Left ventricle myocardium inferior (tissue), 1 donor: ENCODE data around the gene TPO. TPM values are rescaled to one million over a fixed set of nuclear protein-coding genes. Genes with fewer than 3 reads are reported as not detected.

Experiments used
- DNase-seq: peaks from one replicate; pipeline ENCODE4 v3.0.0-alpha.2; 2020
- H3K27ac ChIP-seq: fragments of 200-600 bp; replicated peaks from 2 replicates; pipeline ENCODE4 v1.8.0; 2021
- H3K27me3 ChIP-seq: fragments of 200-600 bp; 2 replicates; pipeline ENCODE4 v1.8.0; 2021; ENCODE audit warnings: low read depth
- H3K36me3 ChIP-seq: fragments of 200-600 bp; 2 replicates; pipeline ENCODE4 v1.8.0; 2021
- H3K4me1 ChIP-seq: fragments of 200-600 bp; 2 replicates; pipeline ENCODE4 v1.8.0; 2021
- H3K4me3 ChIP-seq: fragments of 200-600 bp; 2 replicates; pipeline ENCODE4 v1.8.0; 2021; ENCODE audit warnings: mild to moderate bottlenecking, moderate library complexity
- H3K9me3 ChIP-seq: fragments of 200-600 bp; replicated peaks from 2 replicates; pipeline ENCODE4 v1.8.0; 2021
- CTCF ChIP-seq: fragments of 200-600 bp; IDR thresholded peaks from 2 replicates; pipeline ENCODE4 v1.8.0; 2021; ENCODE audit warnings: antibody characterized with exemption, mild to moderate bottlenecking, borderline replicate concordance
- intact Hi-C: fragments of 100-400 bp; cut with micrococcal nuclease; formaldehyde crosslinking; loops from one replicate; pipeline ENCODE4 v1.11.0; 2022
- total RNA-seq: library from RNA; stranded (reverse); fragmentation: NEBNext Ultra II Directional; extraction: Animal tissue kit (Norgen Biotek cat#: 25700); gene quantifications from one replicate; pipeline ENCODE4 v1.2.1, GENCODE V29; 2021
- donor health status: DM: no; HTN: yes; CAD: no; lungs with severe emphysema.

TPO gene
- total RNA-seq, 1 donor from 2014 or later, result 7.1 TPM

DNA sequence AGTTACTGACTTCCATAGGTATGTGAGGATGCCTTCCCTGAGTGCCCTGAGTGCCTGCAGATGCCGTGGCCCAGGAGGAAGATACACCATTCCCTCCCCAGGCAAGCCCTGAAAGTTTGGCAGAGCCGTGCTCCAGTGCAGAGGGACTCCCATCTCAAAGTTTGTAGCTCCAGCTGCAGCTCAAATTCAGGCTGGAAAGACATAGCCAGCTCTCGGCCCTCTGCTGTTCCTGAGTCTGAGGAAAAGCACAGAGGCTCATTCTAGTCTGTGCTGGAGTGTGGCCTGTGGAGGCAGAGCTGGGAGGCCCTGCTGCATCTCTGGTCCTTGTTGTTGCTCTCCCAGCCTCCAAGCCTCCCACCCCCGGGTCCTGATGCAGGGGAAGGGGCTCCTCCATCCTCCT, 15.9 kb upstream of the TPO start:
- intact Hi-C loops, result no loop called here
- DNase-seq, result no peak
- Histone ChIP-seq H3K4me3 (no peak overlapping the region), H3K27me3 (peaks cover 11% of the 10 kb centered on the region), H3K27ac (no peak overlapping the region), H3K9me3 (no peaks in the 10 kb centered on the region), H3K4me1 (no peaks in the 10 kb centered on the region), H3K36me3 (no peaks in the 10 kb centered on the region)
- no peak for TF ChIP-seq CTCF

DNA sequence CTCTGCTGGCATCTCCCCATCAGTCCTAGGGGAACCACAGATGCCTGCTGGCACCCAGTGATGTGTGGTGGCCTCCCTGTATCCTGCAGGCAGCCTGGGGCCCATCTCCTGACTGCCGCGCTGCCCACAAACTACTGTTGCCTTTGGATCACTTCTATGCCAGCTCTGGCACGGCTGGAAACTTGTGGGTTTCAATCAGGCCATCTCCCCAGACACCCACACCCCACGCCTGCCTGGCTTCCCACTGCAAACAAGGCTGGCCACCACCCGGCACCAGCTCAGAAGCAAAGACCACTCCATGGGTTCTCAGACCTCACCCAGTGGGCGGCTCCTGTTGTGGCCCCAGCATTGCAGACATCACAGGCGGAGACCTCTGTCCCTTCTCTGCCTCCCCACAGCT, 15.1 kb upstream of the TPO start:
- H3K4me3 ChIP-seq, result no peak overlapping the region
- H3K9me3 ChIP-seq, result no peaks in the 10 kb centered on the region
- no peak for DNase-seq
- H3K4me1 ChIP-seq, result no peaks in the 10 kb centered on the region
- intact Hi-C loops, result no loop called here
- no peak for TF ChIP-seq CTCF
- H3K27ac ChIP-seq, result no peak overlapping the region
- H3K36me3 ChIP-seq, result no peaks in the 10 kb centered on the region
- H3K27me3 ChIP-seq, result peaks cover 11% of the 10 kb centered on the region

- Histone ChIP-seq H3K4me1 (no peaks in the 10 kb centered on the region), H3K27me3 (peaks cover 11% of the 10 kb centered on the region), H3K4me3 (no peak overlapping the region), H3K27ac (no peak overlapping the region), H3K36me3 (no peaks in the 10 kb centered on the region), H3K9me3 (no peaks in the 10 kb centered on the region)
- intact Hi-C loops, result no loop called here
- TF ChIP-seq CTCF, result no peak
- no peak for DNase-seq
Observed at GRCh38 chr2:1400943-1401735, 12.1 kb upstream of the TPO start.

DNA sequence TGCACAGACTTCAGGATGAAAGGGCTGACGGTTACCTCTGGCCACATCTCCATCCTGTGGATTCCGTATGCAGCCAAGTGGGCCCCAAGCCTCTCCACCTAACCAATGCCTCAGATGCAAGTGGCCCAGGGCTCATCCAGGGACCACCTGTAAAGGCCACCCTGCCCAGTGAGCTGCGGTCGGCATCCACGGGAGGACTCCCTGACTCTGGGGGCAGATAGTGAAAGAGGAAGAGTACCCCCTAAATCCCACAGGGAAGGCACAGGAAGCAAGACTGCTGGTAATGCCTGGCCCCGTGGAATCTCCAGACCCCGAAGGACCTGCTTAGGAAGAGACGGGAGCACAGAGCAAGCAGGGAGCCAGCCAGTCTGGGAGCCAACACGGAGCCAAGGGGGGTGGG, 11.2 kb upstream of the TPO start:
- Histone ChIP-seq H3K27ac (no peak overlapping the region), H3K36me3 (no peaks in the 10 kb centered on the region), H3K9me3 (no peaks in the 10 kb centered on the region), H3K4me1 (no peaks in the 10 kb centered on the region), H3K27me3 (peaks cover 11% of the 10 kb centered on the region), H3K4me3 (no peak overlapping the region)
- no peak for TF ChIP-seq CTCF
- DNase-seq, result no peak
- intact Hi-C loops, result no loop called here

DNA sequence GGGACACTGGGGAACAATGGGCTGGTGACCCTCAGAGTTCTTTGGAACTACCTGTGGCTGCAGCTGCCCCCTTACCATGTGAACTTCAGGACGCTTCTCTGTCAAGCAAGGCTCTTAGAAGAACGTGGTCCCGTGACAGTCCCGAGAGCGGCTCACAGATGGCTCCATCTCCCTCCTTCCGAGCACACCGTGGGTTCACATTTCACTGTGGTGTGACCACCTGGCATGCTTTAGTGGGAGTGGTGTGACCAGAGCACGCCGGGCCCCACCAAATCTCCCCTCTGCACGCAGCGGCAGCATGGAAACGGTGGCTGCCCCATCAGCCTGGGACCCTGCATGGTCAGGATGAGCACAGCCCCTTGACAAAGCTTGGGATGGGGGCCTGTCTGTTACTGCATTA, 9.7 kb upstream of the TPO start:
- H3K4me1 ChIP-seq, result no peaks in the 10 kb centered on the region
- peaks cover 8% of the 10 kb centered on the region for H3K27me3 ChIP-seq
- intact Hi-C loops, result no loop called here
- H3K9me3 ChIP-seq, result no peaks in the 10 kb centered on the region
- no peak overlapping the region for H3K4me3 ChIP-seq
- no peak overlapping the region for H3K27ac ChIP-seq
- H3K36me3 ChIP-seq, result no peaks in the 10 kb centered on the region
- DNase-seq, result no peak
- no peak for TF ChIP-seq CTCF
